Measurements from ENCODE around the gene FAM3A. TPM values are rescaled to one million over a fixed set of nuclear protein-coding genes. Genes with fewer than 3 reads are reported as not detected.

Gene FAM3A
- total and polyA plus RNA-seq, 9 of the 15 experiments (the other 6 are each of a cell fraction or from before 2014, with no cell fraction given) = 0.75 to 70.6 (median 27.0) TPM

GRCh38 chrX:154458116-154458953 is 57.7 kb downstream of the FAM3A start, which contains the start of gene PLXNA3 (continued):
- TF ChIP-seq ETS1 (conservative IDR thresholded peaks at IDR 0.05; ENCODE audit: control insufficient read depth, low read depth, low read length) (peak; percentile 60; the same call in 1 of the 2 replicates), ZNF408 (CRISPR knock-in tag; IDR thresholded peaks at IDR 0.05; ENCODE audit: low read depth) (no peak), ELK1 (CRISPR knock-in tag; IDR thresholded peaks at IDR 0.05) (no peak)

- POLR2A ChIA-PET = interaction anchor here (0.8 to 1.7 kb wide), 5 partner anchors 9 to 70 kb away, joined by 3 to 10 read pairs (median 4); no protein-coding TSS in a partner anchor
- H3K4me2 ChIP-seq (ENCODE audit: insufficient read depth, low read length) = peak overlapping the region; percentile 78
- 10% methylated on average over 10 of the region's 65 CpGs for whole genome bisulfite sequencing (ENCODE audit: insufficient coverage, low coverage, missing lambda C conversion rate)
- intact Hi-C loops (cut with micrococcal nuclease) (no loop called here), in situ Hi-C loops (cut with MboI) (no loop called here)
- peak overlapping the region; percentile 74 for H3K27ac ChIP-seq (ENCODE audit: extremely low read depth, low read depth, low read length)
- FAIRE-seq (no peak), ATAC-seq (peak; percentile 54), DNase-seq (ENCODE audit: extremely low read depth in 1 of 4, low spot score in 3 of 4) (peak; percentile 73 to 88 (median 84))
- peaks cover 30% of the 10 kb centered on the region for H3K79me2 ChIP-seq (ENCODE audit: control insufficient read depth, insufficient read depth, low read length)
- H3K9me3 ChIP-seq (replicated peaks; ENCODE audit: control insufficient read depth, insufficient read depth, low read depth, low read length) = no peaks in the 10 kb centered on the region
- BruUV-seq (replicated peaks) = no TSS peak
- CTCF ChIA-PET (ENCODE audit: low intra/inter-chr PET ratio) = interaction anchor here (0.5 to 1.2 kb wide), 2 partner anchors 77 to 87 kb away, joined by 3 read pairs; no protein-coding TSS in a partner anchor
- peaks cover 27% of the 10 kb centered on the region; the same call in 2 of the 3 replicates for H3K36me3 ChIP-seq (ENCODE audit: control insufficient read depth, insufficient read depth, low read length)
- H3K4me3 ChIP-seq = peak overlapping the region; percentile 59
- H3K9me1 ChIP-seq (ENCODE audit: control insufficient read depth, insufficient read depth, low read length) = no peaks in the 10 kb centered on the region
- H3K9ac ChIP-seq (ENCODE audit: insufficient read depth in 1 of 2, low read depth in 2 of 2, low read length in 2 of 2) = peak overlapping the region; percentile 66 to 92; a peak in 3 of 4 replicates
- peaks cover 3% of the 10 kb centered on the region; the same call in 1 of the 2 replicates for H4K20me1 ChIP-seq (replicated peaks; ENCODE audit: control insufficient read depth, insufficient read depth, low read length)
- H3K4me1 ChIP-seq (replicated peaks in 1 of 2; ENCODE audit: control insufficient read depth in 2 of 2, insufficient read depth in 2 of 2, low read length in 2 of 2) = peaks cover 7 to 53% of the 10 kb centered on the region in 2 experiments; a peak in 3 of 5 replicates
- H2AFZ ChIP-seq (ENCODE audit: low read depth, low read length) = peak overlapping the region; percentile 87
- H3K27me3 ChIP-seq (ENCODE audit: control insufficient read depth in 2 of 2, insufficient read depth in 2 of 2, low read length in 2 of 2) = no peaks in the 10 kb centered on the region
- TF ChIP-seq ZNF766 (CRISPR knock-in tag; conservative IDR thresholded peaks at IDR 0.05) (peak; percentile 70), SIN3A (IDR thresholded peaks at IDR 0.05; ENCODE audit: borderline replicate concordance in 2 of 2, control insufficient read depth in 1 of 2, low read depth in 2 of 2, low read length in 2 of 2) (peak in 1 of 2 experiments; percentile 32; a peak in 1 of 4 replicates), PCBP1 (IDR thresholded peaks at IDR 0.05; ENCODE audit: low read depth, low read length, poor library complexity, severe bottlenecking) (no peak)
Observed at GRCh38 chrX:154457491-154458115, 58.4 kb downstream of the FAM3A start.
